Stimulated activated CD4-positive, alpha-beta T cell treated with anti-CD3 and anti-CD28 coated beads, Interleukin-2, amount 100 ng/mL, for 4 hours (primary cell): ENCODE data around the gene HSPH1.
A peak's percentile ranks its signal among the peaks of the same experiment; 100 is the strongest.
"Not testable (repeated sequence)": the region's sequence is repeated elsewhere in the genome, so short reads cannot be mapped to it uniquely, and the experiment has no call there.

Experiments
- DNase-seq: peaks from one replicate; pipeline ENCODE4 v3.0.0-alpha.2; 2020; ENCODE audit warnings: low read depth

The HSPH1 gene

DNA sequence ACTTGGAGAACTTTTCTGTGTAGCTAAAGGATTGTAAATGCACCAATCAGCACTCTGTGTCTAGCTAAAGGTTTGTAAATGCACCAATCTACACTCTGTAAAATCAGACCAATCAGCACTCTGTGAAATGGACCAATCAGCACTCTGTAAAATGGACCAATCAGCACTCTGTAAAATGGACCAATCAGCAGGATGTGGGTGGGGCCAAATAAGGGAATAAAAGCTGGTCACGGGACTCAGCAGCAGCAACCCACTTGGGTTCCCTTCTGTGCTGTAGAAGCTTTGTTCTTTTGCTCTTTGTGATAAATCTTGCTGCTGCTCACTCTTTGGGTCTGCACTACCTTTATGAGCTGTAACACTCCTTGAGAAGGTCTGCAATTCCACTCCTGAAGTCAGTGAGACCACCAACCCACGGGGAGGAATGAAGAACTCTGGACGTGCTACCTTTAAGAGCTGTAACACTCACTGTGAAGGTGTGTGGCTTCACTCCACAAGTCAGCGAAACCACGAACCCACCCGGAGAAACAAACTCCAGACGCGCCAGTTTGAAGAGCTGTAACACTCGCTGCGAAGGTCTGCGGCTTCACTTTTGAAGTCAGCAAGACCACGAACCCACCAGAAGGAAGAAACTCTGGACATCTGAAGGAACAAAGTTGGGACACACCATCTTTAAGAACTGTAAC, 16.2 kb upstream of the HSPH1 start:
- DNase-seq = not testable (repeated sequence)

DNA sequence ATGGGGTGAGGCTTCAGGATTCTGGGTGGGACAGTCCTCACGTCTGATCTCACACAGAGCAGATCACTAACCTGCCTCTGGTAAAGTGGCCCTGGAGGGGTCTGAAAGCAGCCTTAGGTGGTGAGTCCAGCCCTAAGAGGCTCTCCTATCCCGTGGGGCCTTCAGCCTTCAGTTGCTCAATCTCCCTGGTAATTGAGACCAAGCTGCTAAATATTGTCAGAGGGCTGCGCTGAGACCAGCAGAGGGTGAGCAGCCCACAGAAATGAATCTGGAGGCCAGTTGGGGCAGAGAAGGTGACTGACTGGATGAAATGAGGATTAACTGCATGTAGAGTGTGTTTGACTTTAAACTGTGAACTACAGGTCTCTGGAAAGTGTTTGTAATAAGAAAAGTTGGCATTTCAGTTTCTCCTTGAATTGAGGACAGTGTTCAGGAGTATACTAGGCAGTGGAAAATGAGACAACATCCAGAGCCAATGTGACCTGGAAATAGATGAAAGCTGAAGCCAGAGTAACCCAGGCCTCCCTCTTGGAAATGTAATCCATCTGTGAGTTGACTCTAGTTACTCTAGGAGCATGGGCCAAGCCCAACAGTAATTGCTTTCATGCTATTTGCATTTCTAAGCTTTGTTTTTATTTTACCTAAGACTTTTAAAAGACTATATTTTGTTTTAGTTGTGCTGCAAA, 14.3 kb upstream of the HSPH1 start:
- no peak for DNase-seq

DNA sequence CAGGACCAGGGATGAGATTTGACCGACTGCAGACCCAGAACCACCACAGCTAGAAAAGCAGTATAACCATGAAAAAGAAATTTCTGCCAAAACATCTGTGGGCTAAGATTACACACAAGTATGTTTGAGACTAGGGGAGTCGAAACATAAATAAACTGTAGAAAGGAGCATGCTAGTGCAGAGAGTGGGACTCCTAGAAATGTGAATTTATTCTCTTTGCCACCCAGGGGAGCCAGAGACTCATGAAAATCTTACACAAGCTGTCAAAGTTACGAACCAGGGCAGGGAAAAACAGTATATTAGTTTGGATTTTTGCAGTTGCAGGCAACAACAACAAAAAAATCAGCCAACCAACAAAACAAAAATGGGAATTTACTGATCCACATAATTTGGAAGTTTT, 12.3 kb upstream of the HSPH1 start:
- DNase-seq = no peak

DNA sequence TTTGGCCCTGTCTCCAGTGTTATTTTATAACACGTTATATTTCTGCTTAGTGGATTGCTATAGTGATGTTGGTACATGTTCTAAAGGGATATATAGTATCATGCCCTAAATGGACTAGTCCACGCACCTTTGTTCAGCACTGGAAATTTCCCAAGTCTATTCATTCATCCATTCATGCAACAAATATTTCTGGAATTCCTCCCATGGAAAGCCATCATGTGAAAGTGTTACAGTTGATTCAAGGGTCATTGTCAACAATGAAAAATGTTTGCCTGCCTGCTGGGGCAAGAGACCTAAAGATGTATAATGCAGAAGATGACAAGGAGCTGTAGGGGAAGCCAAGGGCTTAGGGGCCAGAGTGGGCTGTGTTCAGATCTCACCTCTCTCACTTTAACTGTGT, 10.8 kb upstream of the HSPH1 start:
- no peak for DNase-seq

DNA sequence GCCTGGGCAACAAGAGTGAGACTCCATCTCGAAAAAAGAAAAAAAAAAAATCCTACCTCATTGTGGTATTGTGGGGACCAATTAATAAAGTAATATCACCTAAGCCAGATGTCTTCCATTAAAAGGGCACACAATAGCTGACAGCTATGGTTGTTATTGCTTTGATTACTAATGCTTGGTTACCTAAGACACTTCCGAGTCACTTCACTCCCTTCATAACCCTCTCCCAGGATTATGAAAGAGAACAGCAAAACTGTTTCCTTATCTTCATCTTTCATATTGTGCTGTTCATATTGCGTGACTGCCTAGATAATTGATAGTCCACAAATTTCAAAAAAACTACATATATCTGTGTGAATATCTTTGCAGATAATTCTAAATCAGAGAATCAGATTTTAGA, 10.3 kb upstream of the HSPH1 start:
- no peak for DNase-seq

DNA sequence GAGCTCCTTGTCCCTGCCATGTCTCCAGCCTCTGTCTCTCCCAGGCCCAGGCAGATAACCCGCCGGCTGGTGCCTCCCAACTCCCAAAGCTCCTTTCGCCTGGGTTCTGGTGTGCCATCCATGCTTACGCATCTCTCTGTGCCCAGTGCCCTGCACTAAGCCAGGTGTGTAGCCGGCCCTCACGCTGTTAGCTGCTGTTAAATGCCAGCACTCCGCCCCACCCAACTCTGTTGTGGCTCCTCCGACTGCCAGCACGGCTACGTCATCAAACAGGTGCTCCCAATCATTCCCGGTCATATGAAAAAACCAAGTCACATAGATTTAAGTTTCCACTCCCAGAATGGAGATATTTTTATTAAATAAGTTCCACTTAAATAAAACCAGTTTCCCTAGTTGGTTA, 7.0 kb upstream of the HSPH1 start:
- no peak for DNase-seq

DNA sequence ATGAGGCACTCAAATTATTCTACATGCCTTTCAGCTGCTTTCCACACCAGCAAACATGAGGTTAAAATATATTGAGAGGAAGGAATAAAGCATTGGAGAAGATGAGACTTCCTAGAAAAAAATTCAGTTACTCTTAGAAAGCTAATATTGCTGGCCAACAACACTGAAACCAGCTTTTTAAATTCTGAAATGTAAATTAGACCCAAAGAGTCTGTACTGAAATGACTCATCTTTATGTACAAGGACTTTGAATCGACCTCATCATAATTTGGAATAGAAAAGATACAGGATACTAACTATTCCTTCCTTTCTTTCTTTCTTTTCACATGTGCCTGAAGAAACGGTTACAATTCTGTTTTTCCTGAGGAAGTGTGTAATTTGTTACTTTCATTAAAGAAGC, 6.5 kb upstream of the HSPH1 start:
- DNase-seq = no peak

DNA sequence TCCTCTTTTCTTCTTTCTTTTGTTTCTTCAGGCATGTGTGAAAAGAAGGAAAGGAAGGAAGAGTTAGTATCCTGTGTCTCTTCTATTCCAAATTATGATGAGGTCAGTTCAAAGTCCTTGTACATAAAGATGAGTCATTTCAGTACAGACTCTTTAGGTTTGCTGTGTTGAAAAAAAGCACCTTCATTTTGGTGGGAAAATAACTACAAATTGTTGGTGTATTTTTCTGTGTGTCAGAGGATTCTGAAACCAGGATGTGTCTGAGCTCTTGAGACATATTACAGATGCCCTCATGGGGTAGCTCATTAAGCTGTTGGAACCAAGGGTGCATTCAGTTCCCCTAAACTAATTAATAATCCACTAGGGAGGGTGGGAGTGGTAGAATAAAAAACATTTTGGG, 5.8 kb upstream of the HSPH1 start:
- no peak for DNase-seq

DNA sequence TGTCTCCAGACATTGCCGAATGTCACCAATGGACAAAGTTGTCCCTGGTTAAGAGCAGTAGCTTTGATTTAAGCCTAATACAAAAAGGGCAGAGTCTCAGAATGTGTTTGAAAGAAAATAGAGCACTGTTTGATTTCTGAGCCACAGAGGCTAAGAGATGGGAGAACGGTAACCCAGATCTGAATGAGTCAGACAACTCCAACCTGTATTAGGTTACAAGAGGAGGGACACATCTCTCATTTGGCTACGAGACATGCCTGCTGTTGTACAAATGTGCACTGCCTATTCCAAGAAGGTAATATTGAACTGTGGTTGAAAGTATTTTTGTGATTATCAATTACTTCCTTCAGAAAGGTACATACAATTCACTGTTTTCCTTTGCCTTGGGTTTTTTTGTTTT, 4.9 kb upstream of the HSPH1 start:
- DNase-seq = no peak

DNA sequence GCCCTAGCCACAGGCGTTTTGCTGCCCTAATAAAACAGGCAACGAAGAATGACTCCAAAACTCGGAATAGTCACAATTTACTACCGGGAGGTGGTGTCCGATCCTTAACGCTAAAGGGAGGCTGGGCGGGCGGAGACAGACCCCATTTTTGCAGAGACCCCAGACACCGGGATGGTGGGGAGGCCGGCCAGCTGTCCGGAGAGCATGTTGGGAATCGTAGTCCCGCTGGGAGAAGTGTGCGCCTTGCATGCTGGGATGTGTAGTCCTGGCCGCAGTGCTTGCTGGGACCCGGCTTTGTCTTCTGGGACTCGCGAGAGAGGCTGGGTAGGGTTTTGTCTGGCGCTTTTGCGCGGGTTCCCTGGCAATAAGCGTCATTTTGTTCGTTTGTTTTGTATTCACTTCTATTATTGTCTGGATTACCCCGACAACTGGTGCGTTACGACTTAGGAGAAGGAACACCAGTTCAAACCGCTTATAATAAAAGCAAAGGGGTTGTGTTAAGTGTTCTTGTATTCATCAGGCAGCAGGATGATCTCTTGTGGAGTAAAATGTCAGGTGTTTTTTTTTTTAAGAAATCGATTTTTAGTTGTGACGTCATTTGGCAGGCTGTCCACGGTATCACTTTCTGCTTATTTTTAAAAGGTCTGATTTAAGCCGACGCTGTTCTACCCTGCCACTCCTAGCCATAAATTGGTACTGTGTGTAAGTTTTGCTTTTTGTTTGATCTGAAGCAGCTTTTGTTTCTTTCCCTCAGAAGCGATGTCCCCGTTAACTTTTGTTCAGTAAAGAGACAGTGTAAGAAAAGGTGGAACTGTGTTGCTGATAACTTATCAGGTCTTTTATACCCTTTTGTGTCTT, 676 bp upstream of the HSPH1 start:
- peak; percentile 93 for DNase-seq

DNA sequence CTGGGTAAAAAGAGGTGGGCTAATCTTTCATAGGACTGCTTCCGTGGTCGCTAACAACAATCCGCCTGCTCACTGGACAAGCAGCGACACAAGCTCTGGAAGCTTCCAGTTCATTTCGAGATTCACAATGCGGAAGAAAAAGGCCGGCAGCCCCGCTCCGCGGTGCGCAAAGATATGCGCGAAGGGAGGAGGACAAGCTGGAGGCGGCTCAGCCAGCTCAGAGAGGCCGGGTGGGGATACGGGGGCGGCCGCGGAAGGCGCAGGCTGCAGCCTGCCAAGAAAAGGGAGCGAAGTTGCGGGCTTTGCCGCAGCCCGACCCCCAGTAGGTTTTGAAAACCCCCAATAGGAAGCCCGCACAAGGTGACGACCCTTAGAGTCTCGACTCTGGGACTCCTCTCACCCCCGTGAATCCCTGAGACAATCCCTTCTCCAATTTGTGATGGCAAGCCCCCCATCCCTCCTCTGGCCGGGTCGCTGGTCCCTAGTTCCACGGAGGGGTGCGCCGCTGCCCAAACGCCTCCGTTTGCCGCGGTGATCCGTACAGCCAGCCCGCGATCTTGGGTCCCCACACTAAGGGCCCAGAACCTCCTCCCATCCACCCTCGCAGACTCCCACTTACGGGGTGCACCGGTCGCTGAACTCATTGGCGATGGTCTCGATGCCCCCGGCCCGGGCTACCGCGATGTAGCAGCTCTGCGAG, 697 bp downstream of the HSPH1 start:
- DNase-seq = peak; percentile 69

DNA sequence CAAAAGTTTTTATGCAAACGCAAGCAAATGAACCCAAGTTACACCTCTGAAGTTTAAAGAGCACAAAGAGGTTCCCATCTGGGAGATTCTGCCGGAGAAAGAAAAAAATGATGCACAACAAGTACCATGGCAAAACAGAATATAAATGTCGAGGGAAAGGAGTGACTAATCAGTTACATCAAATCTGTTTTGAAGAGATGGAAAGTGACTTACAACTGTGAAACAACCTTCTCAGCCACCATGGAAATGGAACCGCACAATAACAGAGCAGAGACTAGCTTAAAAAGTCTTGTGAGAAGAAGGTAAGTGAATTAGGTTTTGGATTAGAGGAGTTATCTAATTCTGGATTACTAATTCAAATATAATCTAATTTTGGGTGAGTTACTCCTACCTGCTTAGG, 2.4 kb downstream of the HSPH1 start:
- DNase-seq = no peak

DNA sequence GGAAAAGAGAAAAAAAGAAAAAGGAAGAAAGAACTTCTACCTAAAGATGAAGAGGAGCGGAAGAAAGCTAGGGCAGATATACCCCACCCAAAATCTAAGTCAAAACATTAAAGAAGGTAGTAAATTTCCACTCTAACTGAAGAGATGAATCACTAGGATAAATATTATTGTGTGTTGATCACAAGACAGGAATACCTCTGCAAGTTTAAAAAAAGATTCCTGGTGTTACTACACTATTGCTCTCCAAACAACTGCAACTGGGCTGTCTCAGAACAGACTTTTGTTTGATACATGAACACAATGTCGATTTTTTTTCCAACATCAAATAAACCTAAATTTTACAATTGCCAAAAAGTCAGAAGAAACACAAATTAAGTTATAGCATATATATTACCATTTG, 6.8 kb downstream of the HSPH1 start:
- DNase-seq = no peak

DNA sequence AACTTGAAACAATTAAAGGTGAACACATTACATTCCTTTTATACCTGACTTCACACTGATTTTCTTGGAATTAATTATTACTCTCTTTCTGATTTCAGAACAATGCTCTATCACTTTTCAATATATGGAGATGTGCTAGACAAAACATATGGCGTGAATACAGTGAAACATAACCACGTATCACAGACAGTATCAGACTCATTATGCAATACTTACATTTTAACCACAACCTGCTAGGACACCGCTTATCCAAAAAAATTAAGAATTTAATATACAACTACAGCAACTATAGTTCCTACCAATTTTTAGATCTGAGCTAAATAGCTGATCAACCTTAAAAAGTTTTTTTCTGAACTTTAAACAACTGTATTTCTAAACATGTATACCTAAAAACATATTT, 9.9 kb downstream of the HSPH1 start:
- DNase-seq = no peak

DNA sequence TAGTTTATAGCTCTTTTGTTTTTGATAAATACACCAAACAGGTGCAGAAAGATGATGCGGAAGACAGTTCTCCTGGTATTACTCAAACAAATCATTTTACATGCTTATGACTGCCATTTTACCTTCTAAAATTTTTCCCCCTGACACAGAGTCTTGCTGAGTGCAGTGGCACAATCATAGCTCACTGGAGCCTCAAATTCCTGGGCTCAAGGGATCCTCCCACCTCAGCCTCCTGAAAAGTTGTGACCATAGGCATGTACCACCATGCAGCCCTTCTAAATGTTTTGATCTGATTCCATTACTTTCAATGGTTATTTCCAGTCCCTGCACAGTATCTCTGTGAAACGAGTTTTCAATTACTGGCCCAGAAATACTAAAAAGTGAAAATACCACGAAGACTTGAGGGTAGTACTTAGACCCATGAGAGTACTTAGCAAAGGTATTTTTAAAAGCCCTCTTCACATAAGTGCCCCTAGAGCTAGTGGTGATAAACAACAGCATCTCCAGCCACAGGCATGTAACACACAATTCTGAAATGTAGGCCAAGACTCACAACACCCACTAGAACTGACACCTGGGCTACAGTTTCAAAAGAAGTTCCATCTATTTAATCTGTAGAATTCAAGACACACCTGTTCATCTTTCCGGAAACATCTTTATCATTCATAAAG, 11.3 kb downstream of the HSPH1 start:
- DNase-seq = no peak

DNA sequence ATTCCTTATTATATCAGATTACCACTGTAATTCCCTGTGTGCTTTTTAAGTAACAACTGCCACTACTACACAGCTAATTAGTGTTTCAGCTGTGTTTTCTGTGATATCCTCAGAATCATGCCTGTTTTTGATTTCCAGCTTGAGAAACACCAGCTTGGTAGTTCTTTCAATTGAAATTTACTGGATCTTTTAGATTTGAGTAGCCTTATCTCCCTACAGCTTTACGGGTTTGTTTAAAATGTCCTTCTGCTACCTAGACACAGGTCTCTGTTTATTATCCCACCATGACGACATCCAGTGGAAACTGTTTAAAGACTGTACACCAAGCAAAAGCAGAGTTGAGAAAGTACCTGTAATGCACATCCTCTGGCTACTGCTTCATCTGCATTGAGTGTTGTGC, 12.1 kb downstream of the HSPH1 start:
- no peak for DNase-seq

DNA sequence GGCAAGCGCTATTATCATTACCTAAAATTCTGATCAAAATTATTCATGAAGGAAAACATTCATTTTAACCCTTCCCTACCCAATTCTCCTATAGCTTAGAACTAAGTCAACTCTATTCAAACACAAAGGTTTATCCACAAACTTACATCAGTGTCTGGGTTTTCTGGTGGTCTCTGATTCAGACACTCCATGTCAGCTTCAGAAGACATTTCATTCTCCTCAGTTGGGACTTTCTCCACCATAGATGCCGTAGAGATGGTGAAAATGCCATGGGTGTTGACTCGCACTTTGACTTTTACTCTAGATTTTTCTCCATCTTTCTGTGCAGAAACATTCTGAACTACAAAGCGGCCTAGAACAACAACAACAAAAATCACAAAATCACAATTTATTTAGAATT, 16.3 kb downstream of the HSPH1 start:
- DNase-seq = no peak

DNA sequence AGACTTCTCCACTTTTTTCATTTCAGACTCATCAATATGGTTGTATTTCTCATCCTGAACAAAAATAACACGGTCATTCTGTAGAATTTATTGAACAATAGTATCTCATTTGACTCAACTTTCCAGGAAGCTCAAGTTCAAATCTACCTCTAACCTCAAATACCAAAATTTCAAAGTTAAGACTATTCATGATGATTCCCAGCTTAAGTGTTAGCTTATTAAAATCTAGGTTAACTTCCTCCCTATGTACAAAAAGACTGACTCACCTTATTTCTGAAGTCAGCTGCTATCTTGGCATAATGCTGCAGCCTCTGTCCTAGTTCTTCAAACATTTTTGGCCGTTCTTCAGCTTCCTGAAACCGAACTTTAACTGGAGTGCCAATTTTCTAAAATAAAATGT, 23.2 kb downstream of the HSPH1 start:
- no peak for DNase-seq

DNA sequence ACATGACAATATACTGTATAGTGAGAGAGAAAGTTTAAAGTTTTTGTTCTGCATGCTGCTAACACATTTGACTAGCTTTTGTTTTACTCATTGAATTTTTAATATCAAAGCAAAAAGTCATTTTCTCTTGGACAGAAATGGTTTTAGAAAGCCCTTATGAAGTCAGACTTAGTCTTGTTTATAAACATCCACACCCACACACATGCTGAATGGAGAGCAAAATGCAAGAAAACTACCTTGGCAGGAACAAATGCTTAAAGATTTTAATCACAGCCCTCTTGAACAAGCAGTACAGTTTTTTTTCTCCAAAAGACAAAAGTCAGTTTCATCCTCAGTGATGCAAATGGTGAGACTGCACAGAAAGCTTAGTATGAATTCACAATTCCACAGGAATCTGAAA, 25.0 kb downstream of the HSPH1 start:
- no peak for DNase-seq

DNA sequence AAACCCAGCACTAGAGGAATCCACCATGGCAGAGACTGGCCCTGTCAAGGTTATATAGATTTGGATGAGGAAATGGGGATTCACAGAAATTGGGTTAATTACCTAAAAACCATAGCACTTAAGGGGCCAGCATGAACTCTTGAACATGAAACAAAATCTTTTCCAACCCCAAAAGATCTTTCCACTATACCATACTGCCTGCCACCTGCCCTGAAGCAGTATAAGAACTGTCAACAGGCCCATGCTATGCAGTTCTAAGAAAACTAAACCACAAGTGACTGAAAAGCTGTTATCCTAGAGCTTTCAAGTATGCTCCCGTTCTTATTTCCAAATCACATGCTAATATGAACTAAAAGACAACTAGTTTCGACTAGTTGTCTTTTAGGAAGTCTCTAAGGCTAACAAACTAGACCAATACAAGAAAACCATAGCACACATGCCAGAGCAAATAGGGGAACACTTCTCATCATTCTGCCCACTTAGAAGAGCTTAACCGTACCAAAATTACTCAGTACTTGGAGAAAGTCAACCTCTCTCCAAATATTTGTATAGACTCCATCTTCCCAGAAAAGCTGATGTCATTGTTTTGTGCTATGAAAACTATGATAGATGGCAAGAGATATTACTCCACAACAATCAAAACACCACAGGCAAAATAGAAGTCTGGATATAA, 27.5 kb downstream of the HSPH1 start:
- no peak for DNase-seq

DNA sequence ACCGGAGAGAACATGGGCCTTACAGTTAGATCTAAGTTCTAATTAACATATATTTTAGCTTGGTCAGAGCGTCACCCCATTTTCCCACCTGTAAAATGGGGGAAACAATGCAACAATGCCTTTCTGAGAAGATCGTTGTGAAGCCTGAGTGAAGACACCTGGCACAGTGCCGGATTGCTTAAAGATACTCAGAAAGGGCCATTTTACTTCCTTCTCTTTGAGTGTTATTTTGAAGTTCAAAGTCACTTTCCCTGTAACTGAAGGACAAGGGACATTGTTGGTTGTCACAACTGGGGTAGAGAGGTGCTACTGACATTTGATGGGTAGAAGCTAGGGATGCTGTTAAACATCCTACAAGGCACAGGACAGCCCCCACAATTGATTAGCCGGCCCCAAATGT, 28.1 kb downstream of the HSPH1 start:
- DNase-seq = no peak
